GM12872 (cell line): ENCODE measurements around the gene KIF21B.

ENCODE experiments used
- CTCF ChIP-seq: IDR thresholded peaks from 3 replicates; pipeline ENCODE4 v1.5.1; 2011; ENCODE audit warnings: low read depth, mild to moderate bottlenecking, low read length, moderate library complexity; ENCODE audit not compliant: insufficient read depth

The KIF21B gene

GRCh38 chr1:200973937-200974657, 49.4 kb downstream of the KIF21B start:
- TF ChIP-seq CTCF, result no peak

GRCh38 chr1:200972985-200973742, 50.4 kb downstream of the KIF21B start:
- no peak for TF ChIP-seq CTCF

- peak; percentile 69 for TF ChIP-seq CTCF
These were observed 51.4 kb downstream of the KIF21B start for GRCh38 chr1:200971955-200972711.

- TF ChIP-seq CTCF, result no peak
These were observed 52.0 kb downstream of the KIF21B start for GRCh38 chr1:200971428-200971903.

GRCh38 chr1:200970771-200971427, 52.6 kb downstream of the KIF21B start:
- no peak for TF ChIP-seq CTCF

- TF ChIP-seq CTCF, result peak; percentile 72
These were observed 53.6 kb downstream of the KIF21B start for GRCh38 chr1:200969726-200970561.
